SIG-M5 (cell line): Measurements from ENCODE around the gene EDN2.

Experiments
- DNase-seq: peaks from one replicate; lab custom pipeline; 2025; lab: John Stamatoyannopoulos, UW

EDN2 gene

GRCh38 chr1:41437011-41437355 lies 47.5 kb downstream of the EDN2 start:
- no peak for DNase-seq

- no peak for DNase-seq
These were observed 48.0 kb downstream of the EDN2 start for GRCh38 chr1:41436281-41437010.

- no peak for DNase-seq
These were observed 48.8 kb downstream of the EDN2 start for GRCh38 chr1:41435570-41436178.

GRCh38 chr1:41434748-41435449 lies 49.6 kb downstream of the EDN2 start:
- no peak for DNase-seq

GRCh38 chr1:41434306-41434705 lies 50.2 kb downstream of the EDN2 start:
- DNase-seq: no peak

GRCh38 chr1:41433501-41433900 lies 51.0 kb downstream of the EDN2 start:
- DNase-seq: no peak

GRCh38 chr1:41432481-41433280 lies 51.8 kb downstream of the EDN2 start:
- DNase-seq: no peak

GRCh38 chr1:41431490-41432350 lies 52.8 kb downstream of the EDN2 start:
- no peak for DNase-seq

- no peak for DNase-seq
These were observed 53.9 kb downstream of the EDN2 start for GRCh38 chr1:41430582-41430981.

- DNase-seq: no peak
These were observed 54.4 kb downstream of the EDN2 start for GRCh38 chr1:41430069-41430468.

GRCh38 chr1:41429641-41430035 lies 54.8 kb downstream of the EDN2 start:
- DNase-seq: no peak
